Liver (tissue), 1 donor: ENCODE measurements around the gene AFAP1.

Source experiments
- TF ChIP-seq, protein P1 (sequence below): IDR thresholded peaks from 2 replicates; pipeline ENCODE4 v1.6.1; 2016; ENCODE audit warnings: antibody characterized with exemption
- TF ChIP-seq, protein P2 (sequence below): IDR thresholded peaks from 2 replicates; pipeline ENCODE4 v1.6.1; 2016; ENCODE audit warnings: antibody characterized with exemption, mild to moderate bottlenecking

- TF ChIP-seq, protein P1, sequence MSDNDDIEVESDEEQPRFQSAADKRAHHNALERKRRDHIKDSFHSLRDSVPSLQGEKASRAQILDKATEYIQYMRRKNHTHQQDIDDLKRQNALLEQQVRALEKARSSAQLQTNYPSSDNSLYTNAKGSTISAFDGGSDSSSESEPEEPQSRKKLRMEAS = no peak
- TF ChIP-seq, protein P2, sequence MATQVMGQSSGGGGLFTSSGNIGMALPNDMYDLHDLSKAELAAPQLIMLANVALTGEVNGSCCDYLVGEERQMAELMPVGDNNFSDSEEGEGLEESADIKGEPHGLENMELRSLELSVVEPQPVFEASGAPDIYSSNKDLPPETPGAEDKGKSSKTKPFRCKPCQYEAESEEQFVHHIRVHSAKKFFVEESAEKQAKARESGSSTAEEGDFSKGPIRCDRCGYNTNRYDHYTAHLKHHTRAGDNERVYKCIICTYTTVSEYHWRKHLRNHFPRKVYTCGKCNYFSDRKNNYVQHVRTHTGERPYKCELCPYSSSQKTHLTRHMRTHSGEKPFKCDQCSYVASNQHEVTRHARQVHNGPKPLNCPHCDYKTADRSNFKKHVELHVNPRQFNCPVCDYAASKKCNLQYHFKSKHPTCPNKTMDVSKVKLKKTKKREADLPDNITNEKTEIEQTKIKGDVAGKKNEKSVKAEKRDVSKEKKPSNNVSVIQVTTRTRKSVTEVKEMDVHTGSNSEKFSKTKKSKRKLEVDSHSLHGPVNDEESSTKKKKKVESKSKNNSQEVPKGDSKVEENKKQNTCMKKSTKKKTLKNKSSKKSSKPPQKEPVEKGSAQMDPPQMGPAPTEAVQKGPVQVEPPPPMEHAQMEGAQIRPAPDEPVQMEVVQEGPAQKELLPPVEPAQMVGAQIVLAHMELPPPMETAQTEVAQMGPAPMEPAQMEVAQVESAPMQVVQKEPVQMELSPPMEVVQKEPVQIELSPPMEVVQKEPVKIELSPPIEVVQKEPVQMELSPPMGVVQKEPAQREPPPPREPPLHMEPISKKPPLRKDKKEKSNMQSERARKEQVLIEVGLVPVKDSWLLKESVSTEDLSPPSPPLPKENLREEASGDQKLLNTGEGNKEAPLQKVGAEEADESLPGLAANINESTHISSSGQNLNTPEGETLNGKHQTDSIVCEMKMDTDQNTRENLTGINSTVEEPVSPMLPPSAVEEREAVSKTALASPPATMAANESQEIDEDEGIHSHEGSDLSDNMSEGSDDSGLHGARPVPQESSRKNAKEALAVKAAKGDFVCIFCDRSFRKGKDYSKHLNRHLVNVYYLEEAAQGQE = no peak
These were observed 165.1 kb downstream of the AFAP1 start for GRCh38 chr4:7774301-7775294.
